HepG2 (cell line): ENCODE results near the gene GABRA4. TPM values are rescaled to one million over a fixed set of nuclear protein-coding genes. Genes with fewer than 3 reads are reported as not detected.

ENCODE experiments used
- CREM ChIP-seq, 2 experiments: sonication (generic) in 1 of 2; formaldehyde crosslinking in 1 of 2; IDR thresholded peaks; 2 replicates each; pipeline versions ENCODE4 v1.4.0 to v1.6.1; 2016 to 2020; ENCODE audit warnings: antibody characterized with exemption in 1 of 2, mild to moderate bottlenecking in 1 of 2, missing genetic modification reagents in 1 of 2
- FOXP1 ChIP-seq, 2 experiments: fragments of 450-650 bp in 1 of 2; IDR thresholded peaks; 2 replicates each; pipeline ENCODE4 v1.6.1; 2017 to 2018; ENCODE audit warnings: antibody characterized with exemption in 1 of 2
- IKZF4 ChIP-seq: sonication (generic); formaldehyde crosslinking; IDR thresholded peaks from 2 replicates; pipeline ENCODE4 v1.5.1; 2020; ENCODE audit warnings: borderline replicate concordance, mild to moderate bottlenecking, low read depth, missing genetic modification reagents; ENCODE audit errors: not compliant biosample characterization
- KDM1A ChIP-seq: IDR thresholded peaks from 2 replicates; pipeline ENCODE4 v1.6.1; 2016; ENCODE audit warnings: missing compliant biosample characterization
- KLF16 ChIP-seq, 2 experiments: sonication (generic) in 1 of 2; formaldehyde crosslinking in 1 of 2; IDR thresholded peaks; 2 replicates each; pipeline versions ENCODE4 v1.6.1 to v1.8.0; 2016 to 2023; ENCODE audit warnings: missing genetic modification reagents in 2 of 2, missing compliant biosample characterization in 1 of 2
- MEF2D ChIP-seq: sonication (generic); formaldehyde crosslinking; IDR thresholded peaks from 2 replicates; pipeline ENCODE4 v1.5.1; 2020; ENCODE audit warnings: mild to moderate bottlenecking, missing genetic modification reagents
- MTA1 ChIP-seq: sonication (generic); formaldehyde crosslinking; IDR thresholded peaks from 2 replicates; pipeline ENCODE4 v1.4.0; 2020; ENCODE audit warnings: missing genetic modification reagents, mild to moderate bottlenecking, borderline replicate concordance
- SAFB2 ChIP-seq: sonication (generic); formaldehyde crosslinking; IDR thresholded peaks from 2 replicates; pipeline ENCODE4 v1.5.1; 2020; ENCODE audit warnings: missing genetic modification reagents, low read depth, mild to moderate bottlenecking, borderline replicate concordance
- SOX5 ChIP-seq: IDR thresholded peaks from 2 replicates; pipeline ENCODE4 v1.6.1; 2016; ENCODE audit warnings: borderline replicate concordance
- ZFP37 ChIP-seq: sonication (generic); formaldehyde crosslinking; IDR thresholded peaks from 2 replicates; pipeline ENCODE4 v1.4.0; 2020; ENCODE audit warnings: missing genetic modification reagents, borderline replicate concordance
- ZKSCAN8 ChIP-seq: IDR thresholded peaks from 2 replicates; pipeline ENCODE4 v1.6.1; 2016; ENCODE audit warnings: borderline replicate concordance, missing genetic modification reagents, missing compliant biosample characterization
- ZMYM4 ChIP-seq: sonication (generic); formaldehyde crosslinking; IDR thresholded peaks from 2 replicates; pipeline ENCODE4 v1.8.1; 2023; ENCODE audit warnings: mild to moderate bottlenecking, missing genetic modification reagents
- ZNF562 ChIP-seq: sonication (generic); formaldehyde crosslinking; IDR thresholded peaks from 2 replicates; pipeline ENCODE4 v1.8.0; 2022; ENCODE audit warnings: missing genetic modification reagents, borderline replicate concordance
- ZNF572 ChIP-seq: sonication (generic); formaldehyde crosslinking; IDR thresholded peaks from 2 replicates; pipeline ENCODE4 v1.5.1; 2020; ENCODE audit warnings: mild to moderate bottlenecking, missing genetic modification reagents
- ZNF619 ChIP-seq: sonication (generic); formaldehyde crosslinking; IDR thresholded peaks from 2 replicates; pipeline ENCODE4 v1.4.0; 2020; ENCODE audit warnings: mild to moderate bottlenecking, missing genetic modification reagents
- ZNF644 ChIP-seq: IDR thresholded peaks from 2 replicates; pipeline ENCODE4 v1.6.1; 2016; ENCODE audit warnings: low read depth
- ZNF713 ChIP-seq: sonication (generic); formaldehyde crosslinking; IDR thresholded peaks from 2 replicates; pipeline ENCODE4 v1.4.0; 2020; ENCODE audit warnings: mild to moderate bottlenecking, missing genetic modification reagents
- polyA plus RNA-seq, 8 experiments: library from polyadenylated mRNA; depleted of rRNA in 3 of 8; stranded (reverse) in 7 of 8; unstranded in 1 of 8; fragments of >200 nt; fragmentation: Illumina TruSeq in 4 of 8; extraction: Trizol in 4 of 8; gene quantifications; 2 replicates each; pipeline versions ENCODE4 v1.2.1 to v1.2.3, GENCODE V29; 2011 to 2016; ENCODE audit warnings: low read depth in 4 of 8, missing spikeins in 1 of 8, mixed read lengths in 1 of 8; ENCODE audit not compliant: insufficient read depth in 1 of 8
- total RNA-seq, 5 experiments: library from RNA; depleted of rRNA; stranded (reverse); fragments of >200 nt; fragmentation: Illumina TruSeq; extraction: Trizol; gene quantifications; 2 replicates each; pipeline ENCODE4 v1.2.3, GENCODE V29; 2016; ENCODE audit warnings: low read depth in 1 of 5
- TF ChIP-seq, protein P1 (sequence below): sonication (generic); formaldehyde crosslinking; IDR thresholded peaks from 2 replicates; pipeline ENCODE4 v1.9.0; 2021; ENCODE audit warnings: mild to moderate bottlenecking, missing genetic modification reagents
- TF ChIP-seq, protein P2 (sequence below): sonication (generic); formaldehyde crosslinking; IDR thresholded peaks from 2 replicates; pipeline ENCODE4 v1.5.1; 2020; ENCODE audit warnings: missing genetic modification reagents, mild to moderate bottlenecking, borderline replicate concordance
- TF ChIP-seq, protein P3 (sequence below): sonication (generic); formaldehyde crosslinking; IDR thresholded peaks from 2 replicates; pipeline ENCODE4 v1.4.0; 2020; ENCODE audit warnings: missing genetic modification reagents

Gene GABRA4
- total and polyA plus RNA-seq, 2 of the 13 experiments (the other 11 are each of a cell fraction or from before 2014, with no cell fraction given) = not detected

DNA sequence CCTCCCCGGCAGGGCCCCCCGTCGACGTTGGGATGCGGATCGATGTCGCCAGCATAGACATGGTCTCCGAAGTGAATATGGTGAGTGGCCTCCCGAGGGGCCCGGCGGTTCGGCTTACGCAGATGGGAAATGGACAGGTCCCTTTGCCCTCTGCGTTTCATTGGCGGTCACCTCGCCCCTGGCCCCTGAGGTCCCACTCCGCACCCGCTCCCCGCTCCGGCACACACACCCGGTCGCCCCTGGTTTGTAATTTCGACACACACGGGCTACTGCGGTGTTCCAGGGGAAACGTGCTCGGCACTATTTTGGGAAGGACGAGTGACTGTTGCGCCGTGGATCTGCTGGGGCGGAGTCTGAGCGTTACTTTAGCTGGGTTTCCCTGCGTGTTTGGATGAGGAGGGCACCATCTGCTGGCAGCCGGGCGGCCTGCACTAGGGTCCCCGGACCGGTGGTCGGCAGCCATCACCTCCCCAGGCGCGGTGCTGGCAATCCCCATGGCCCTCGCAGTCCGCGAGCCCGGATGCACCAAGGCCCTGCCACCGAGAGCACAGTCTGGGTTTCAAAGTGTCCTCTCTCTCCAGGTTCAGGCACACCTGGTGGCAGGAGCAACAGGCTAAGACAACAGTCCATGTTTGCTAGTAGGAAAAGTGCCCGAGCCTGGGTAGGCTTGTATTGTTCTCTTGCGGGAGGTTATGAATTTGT lies 39.2 kb upstream of the GABRA4 start (continued):
- TF ChIP-seq, protein P1, sequence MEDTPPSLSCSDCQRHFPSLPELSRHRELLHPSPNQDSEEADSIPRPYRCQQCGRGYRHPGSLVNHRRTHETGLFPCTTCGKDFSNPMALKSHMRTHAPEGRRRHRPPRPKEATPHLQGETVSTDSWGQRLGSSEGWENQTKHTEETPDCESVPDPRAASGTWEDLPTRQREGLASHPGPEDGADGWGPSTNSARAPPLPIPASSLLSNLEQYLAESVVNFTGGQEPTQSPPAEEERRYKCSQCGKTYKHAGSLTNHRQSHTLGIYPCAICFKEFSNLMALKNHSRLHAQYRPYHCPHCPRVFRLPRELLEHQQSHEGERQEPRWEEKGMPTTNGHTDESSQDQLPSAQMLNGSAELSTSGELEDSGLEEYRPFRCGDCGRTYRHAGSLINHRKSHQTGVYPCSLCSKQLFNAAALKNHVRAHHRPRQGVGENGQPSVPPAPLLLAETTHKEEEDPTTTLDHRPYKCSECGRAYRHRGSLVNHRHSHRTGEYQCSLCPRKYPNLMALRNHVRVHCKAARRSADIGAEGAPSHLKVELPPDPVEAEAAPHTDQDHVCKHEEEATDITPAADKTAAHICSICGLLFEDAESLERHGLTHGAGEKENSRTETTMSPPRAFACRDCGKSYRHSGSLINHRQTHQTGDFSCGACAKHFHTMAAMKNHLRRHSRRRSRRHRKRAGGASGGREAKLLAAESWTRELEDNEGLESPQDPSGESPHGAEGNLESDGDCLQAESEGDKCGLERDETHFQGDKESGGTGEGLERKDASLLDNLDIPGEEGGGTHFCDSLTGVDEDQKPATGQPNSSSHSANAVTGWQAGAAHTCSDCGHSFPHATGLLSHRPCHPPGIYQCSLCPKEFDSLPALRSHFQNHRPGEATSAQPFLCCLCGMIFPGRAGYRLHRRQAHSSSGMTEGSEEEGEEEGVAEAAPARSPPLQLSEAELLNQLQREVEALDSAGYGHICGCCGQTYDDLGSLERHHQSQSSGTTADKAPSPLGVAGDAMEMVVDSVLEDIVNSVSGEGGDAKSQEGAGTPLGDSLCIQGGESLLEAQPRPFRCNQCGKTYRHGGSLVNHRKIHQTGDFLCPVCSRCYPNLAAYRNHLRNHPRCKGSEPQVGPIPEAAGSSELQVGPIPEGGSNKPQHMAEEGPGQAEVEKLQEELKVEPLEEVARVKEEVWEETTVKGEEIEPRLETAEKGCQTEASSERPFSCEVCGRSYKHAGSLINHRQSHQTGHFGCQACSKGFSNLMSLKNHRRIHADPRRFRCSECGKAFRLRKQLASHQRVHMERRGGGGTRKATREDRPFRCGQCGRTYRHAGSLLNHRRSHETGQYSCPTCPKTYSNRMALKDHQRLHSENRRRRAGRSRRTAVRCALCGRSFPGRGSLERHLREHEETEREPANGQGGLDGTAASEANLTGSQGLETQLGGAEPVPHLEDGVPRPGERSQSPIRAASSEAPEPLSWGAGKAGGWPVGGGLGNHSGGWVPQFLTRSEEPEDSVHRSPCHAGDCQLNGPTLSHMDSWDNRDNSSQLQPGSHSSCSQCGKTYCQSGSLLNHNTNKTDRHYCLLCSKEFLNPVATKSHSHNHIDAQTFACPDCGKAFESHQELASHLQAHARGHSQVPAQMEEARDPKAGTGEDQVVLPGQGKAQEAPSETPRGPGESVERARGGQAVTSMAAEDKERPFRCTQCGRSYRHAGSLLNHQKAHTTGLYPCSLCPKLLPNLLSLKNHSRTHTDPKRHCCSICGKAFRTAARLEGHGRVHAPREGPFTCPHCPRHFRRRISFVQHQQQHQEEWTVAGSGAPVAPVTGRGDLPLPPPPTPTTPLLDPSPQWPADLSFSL (CRISPR knock-in tag) = no peak
- TF ChIP-seq IKZF4 (no peak), SAFB2 (CRISPR knock-in tag) (no peak), CREM (IDR thresholded peaks at IDR 0.05) (no peak), CREM (CRISPR knock-in tag; IDR thresholded peaks at IDR 0.05) (no peak), ZFP37 (CRISPR knock-in tag) (no peak), SOX5 (CRISPR knock-in tag) (no peak), KDM1A (CRISPR knock-in tag) (no peak), ZMYM4 (CRISPR knock-in tag) (peak; percentile 55; the same call in 1 of the 2 replicates), ZNF619 (0 out of 2 replicates have a peak, but pooled peaks have one; percentile 64), FOXP1 (IDR thresholded peaks at IDR 0.05) (no peak), FOXP1 (CRISPR knock-in tag; IDR thresholded peaks at IDR 0.05) (no peak), MEF2D (CRISPR knock-in tag) (no peak), ZNF572 (CRISPR knock-in tag) (no peak), KLF16 (CRISPR knock-in tag; IDR thresholded peaks at IDR 0.05) (no peak), ZNF644 (CRISPR knock-in tag) (no peak), ZNF713 (CRISPR knock-in tag) (no peak), ZNF562 (CRISPR knock-in tag) (no peak), ZKSCAN8 (CRISPR knock-in tag) (no peak), MTA1 (no peak; the same call in 1 of the 2 replicates)
- TF ChIP-seq, protein P2, sequence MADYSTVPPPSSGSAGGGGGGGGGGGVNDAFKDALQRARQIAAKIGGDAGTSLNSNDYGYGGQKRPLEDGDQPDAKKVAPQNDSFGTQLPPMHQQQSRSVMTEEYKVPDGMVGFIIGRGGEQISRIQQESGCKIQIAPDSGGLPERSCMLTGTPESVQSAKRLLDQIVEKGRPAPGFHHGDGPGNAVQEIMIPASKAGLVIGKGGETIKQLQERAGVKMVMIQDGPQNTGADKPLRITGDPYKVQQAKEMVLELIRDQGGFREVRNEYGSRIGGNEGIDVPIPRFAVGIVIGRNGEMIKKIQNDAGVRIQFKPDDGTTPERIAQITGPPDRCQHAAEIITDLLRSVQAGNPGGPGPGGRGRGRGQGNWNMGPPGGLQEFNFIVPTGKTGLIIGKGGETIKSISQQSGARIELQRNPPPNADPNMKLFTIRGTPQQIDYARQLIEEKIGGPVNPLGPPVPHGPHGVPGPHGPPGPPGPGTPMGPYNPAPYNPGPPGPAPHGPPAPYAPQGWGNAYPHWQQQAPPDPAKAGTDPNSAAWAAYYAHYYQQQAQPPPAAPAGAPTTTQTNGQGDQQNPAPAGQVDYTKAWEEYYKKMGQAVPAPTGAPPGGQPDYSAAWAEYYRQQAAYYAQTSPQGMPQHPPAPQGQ (CRISPR knock-in tag) = no peak
- TF ChIP-seq, protein P3, sequence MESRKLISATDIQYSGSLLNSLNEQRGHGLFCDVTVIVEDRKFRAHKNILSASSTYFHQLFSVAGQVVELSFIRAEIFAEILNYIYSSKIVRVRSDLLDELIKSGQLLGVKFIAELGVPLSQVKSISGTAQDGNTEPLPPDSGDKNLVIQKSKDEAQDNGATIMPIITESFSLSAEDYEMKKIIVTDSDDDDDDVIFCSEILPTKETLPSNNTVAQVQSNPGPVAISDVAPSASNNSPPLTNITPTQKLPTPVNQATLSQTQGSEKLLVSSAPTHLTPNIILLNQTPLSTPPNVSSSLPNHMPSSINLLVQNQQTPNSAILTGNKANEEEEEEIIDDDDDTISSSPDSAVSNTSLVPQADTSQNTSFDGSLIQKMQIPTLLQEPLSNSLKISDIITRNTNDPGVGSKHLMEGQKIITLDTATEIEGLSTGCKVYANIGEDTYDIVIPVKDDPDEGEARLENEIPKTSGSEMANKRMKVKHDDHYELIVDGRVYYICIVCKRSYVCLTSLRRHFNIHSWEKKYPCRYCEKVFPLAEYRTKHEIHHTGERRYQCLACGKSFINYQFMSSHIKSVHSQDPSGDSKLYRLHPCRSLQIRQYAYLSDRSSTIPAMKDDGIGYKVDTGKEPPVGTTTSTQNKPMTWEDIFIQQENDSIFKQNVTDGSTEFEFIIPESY (CRISPR knock-in tag) = no peak
